HT1080 (cell line): ENCODE results near the gene CCDC24. TPM values are rescaled to one million over a fixed set of nuclear protein-coding genes. Genes with fewer than 3 reads are reported as not detected.
A peak's percentile ranks its signal among the peaks of the same experiment; 100 is the strongest.

Experiments used
- DNase-seq: peaks from one replicate; pipeline ENCODE4 v3.0.0-alpha.2; 2015; ENCODE audit warnings: low read depth
- total RNA-seq: library from RNA; depleted of rRNA; stranded (reverse); fragments of >200 nt; shearing (Covaris generic); gene quantifications from 2 replicates; pipeline ENCODE4 v1.2.3, GENCODE V29; 2014

CCDC24 gene
- total RNA-seq, 1 experiment from 2014 or later, result 9.6 TPM

DNA sequence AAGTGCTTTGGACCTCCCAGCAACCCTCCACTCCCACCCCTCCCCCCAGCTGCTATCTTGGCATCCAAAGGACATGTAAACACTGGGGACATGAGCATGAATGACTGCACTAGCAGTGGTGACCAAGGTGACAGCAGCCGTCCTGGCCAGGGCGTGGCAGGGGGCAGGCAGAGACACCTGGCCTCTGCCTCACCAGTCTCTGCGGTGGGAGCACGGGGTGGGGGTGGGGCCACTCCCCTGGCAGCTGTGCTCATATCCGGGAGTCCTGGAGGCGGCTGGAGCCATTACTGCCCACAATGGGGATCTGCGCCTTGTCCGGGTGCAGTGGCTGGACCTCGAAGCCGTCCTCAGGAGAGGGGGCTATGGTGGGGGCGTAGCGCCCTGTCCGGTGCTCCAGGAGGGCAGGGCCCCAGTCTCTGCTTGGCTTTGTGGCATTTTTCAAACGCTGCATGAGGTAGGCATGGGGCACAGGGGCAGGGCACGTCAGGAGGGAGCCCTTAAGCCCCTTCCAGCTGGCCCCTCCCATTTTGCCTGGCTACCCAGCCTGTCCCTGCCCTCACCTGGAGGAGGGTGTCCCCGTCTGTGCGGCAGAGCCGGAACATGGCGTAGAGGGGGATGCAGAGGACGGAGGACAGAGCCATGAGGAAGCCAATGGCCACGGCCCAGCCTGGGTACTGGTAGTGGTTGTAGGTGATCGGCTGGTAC is 6.0 kb downstream of the CCDC24 start:
- no peak for DNase-seq

DNA sequence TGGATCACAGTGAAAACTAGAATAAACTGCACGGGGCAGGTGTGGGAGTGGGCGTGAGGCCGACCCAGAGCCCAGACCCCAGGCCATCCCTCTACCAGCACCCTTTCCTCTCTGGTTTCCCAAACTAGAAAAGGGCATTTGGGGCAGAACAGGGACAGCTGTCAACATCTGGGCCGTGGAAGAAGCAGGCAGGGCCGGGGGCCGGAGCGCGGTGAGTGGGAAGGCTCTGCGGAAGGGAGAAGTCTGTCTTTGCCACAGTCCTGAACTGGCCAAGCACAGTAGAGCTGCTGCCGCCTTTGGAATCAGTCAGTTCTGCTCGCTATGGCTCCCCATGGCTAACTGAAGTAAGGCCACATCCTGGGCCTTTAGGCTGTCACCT is 6.6 kb downstream of the CCDC24 start:
- no peak for DNase-seq

DNA sequence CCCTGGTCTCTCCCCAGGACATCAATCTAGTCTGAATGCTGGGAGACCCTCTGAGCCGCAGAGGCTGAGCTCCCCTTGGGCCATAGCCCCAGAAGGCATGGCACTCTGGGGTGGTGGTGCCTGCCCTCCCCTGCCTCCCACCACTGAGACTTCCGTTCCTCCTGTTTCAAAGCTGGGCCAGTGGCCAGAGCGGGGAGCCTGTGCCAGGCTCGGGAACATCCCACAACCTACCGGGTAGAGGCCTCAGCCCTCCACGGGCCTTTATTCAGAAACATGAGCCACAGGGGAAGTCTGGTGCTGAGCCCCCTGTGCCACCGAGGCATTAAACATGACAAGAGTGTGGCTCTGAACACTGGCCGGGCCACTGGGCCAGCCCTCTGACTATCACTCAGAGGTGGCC is 8.1 kb downstream of the CCDC24 start:
- DNase-seq, result no peak

DNA sequence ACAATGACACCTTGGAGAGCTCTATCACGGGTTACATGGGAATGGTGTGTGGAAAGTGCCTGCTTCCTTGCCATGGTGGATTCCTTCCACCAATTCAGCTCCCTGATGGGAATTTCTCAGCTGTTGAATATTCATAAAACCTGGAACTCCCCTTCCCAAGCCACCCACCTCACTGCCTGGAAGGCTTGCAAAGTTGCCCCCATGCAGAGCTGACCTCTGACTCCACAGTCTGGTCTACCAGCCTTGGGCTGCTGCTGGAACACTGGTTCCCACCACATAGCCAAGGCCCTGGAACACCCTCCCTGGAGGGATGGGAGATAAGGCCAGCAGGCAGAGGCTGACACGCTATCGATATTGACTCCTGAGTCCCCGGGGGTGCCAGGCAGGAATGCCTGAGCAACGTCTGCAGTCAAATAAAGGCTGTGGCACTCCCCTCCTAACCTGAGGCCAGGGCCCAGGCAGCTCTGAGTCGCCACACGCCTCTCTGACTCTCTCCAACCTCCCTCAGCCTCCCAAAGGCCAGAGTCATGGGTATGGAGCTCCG is 8.8 kb downstream of the CCDC24 start:
- no peak for DNase-seq

DNA sequence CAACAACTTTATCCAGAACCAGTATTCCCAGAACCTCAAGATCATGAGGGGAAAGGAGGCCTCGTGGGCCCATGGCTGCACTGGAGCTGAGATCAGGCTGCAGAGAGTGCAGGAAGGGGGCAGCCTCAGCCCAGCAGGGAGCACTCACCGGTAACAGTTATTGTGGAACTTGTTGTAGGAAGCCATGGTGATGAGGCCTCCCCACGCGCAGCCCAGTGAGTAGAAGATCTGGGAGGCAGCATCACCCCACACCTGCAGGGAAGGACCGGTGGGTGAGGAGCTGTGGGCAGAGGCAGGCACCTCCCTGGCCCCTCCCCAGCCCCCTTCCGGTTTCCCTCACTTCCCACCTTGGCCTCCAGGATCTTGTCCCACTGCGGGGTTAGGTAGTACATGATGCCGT is 10.8 kb downstream of the CCDC24 start:
- no peak for DNase-seq

DNA sequence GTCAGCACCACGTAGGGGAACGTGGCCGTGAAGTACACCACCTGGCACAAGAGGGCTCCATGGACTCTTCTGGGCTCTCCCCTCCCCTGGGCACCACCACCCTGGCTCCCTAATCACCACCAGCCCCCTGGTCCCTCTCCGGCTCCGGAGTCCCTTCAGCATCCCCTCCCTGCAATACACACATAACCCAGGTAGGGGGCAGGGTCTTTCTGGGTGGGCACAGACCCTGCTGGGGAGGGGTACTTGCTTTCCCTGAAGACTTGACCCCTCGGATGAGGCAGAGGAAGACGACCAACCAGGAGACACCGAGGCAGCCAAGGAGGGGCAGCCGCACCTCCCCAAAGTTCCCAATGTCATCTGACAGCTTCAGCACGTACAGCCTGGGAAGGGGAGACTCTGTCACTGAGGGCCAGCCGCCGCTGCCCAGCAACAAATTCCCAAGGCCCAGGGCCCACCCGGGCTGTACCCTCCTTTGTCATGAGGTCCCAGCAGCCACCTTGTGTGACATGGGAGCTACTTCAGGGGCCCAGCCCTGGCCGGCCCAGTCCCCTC is 11.3 kb downstream of the CCDC24 start:
- DNase-seq, result no peak

DNA sequence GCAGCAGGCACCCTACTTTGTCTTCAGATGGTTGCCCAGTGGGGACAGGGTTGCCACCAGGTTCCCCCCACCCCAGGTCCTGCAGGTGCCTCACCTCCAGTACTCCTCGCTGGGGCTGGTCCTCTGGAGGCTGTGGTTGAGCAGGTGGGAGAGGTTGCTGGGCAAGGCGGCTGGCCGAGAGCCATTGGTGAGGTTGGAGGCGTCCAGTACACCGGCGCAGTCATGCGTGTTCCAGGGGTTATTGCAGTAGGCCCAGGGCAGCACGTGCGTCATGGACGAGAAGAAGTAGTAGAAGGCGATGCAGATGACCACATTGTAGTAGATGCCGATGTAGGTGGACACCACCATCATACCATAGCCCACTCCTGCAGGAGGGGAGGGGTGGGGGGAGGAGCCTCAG is 16.9 kb downstream of the CCDC24 start:
- no peak for DNase-seq

DNA sequence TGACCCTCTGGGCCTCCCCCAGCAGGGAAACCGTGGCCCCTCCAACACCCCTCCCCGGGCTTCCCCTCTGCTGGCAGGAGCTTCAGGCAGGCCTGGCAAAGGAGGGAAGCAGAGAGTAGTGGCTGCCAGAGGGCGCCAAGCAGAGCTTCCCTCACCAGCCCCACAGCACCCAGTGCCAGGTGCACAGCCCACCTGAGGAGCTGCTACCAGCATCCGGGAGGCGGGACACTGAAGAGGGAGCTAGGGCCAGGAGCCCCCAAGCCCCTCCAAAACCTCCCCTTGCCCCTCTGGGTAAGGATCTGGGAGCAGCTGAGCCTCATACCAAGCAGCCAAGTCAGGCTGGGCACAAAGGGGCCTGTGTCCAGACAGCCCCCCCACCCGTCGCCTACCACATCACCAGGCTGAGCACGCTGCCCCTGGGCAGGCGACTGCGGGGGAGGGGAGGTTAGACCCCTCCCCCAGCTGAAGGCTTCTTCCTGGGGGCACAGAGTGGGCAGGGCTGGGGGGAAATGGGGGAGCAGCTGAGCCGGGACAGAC is 19.6 kb downstream of the CCDC24 start:
- no peak for DNase-seq

DNA sequence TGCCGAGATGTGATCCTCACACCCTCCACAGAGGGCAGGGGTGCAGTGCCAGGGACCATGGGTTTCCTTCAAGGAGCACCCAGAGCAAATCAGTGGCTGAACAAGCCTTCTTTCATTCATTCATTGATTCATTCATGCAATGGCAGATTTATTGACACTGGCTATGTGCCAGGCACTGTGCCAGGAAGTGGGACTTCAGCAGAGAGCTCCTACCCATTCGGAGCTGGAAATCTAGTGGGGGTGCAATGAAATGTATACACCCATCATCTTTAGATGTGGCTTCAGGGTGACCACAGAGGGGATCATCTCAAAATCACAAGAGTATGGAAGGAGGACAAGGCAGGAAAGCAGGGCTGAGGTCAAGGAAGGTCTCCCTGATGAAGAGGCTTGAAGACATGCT is 21.0 kb downstream of the CCDC24 start:
- peak; percentile 53 for DNase-seq

DNA sequence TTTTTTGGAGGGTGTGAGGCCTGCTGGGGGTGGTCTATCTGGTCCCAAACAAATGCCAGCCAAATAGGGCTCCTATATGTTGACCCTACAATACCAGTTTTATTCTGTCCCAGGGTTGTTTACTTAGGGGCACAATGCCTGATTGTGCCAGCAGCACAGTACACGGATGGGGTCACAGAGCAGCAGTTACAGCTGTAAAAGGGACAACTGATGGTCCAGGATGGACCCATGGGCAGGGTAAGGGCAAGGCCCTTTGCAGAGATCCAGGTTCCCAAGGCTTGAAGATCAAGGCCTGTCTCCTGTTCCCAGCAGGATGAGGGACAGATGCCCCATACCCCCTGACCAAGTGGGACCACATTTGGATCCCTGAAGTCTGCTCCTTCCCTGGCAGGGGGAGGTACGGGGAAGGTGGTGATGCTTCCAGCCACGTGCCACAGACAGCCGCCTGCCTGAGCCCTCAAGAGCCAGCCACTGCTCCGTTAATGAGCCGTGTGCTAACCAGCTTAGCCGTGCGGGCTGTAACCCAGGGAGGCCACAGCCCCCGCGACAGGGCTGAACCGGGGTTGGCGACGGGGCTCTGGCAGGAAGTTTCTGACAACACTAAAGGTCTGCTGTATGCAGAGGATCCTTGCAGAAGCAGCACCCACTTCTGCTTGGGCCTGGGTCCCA is 21.7 kb downstream of the CCDC24 start:
- no peak for DNase-seq

DNA sequence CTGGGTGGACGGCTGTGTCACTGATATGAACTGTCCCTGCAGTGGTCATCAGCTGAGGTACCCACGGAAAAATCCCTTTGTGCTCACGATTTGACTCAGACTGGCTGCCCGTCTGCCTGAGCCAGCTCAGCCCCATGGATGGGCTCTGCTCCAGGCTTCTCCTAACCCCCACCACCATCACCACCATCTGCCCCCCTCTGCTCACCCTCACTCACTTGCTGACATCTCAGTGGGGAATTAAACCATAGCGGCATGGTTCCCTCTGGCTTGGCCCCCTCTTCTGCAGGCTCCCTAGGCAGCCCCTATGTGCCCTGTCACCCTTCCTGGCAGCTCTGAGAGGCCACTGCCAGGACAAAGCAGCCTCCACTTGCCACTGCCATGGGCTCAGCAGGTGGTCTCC is 22.6 kb downstream of the CCDC24 start:
- no peak for DNase-seq

DNA sequence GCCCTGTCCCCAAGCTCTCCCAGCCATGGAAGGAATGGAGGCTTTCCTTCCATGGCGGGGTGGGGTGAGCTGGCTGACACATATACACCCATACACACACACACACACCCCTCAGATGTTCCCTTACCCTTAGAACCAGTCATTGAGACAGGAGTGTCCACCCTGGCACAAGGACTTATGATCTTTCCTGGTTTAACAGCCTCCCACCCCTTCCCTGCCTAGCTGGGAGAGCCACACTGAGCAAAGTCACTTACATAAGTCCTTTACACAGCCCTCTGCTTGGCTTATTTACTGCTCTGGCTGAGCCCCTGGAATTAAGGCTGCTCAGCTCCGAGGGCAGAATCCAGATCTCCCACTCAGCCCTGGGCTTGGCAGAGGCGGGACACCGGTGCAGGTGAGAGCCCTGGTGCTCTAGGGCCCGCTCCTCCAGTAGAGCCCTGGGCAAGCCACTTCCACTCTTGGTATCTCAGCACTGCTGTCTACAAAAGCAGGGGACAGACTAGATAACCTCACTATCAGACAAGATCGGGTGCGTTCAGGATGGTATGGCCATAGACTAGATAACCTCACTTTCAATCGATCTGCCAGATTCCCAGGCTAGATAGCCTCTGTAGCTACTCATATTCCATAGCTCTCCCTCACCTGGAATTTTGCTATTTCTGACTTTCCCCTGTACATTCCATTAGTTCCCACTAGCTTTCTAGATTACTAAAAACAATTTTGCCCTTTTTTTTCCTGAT is 23.1 kb downstream of the CCDC24 start:
- DNase-seq, result no peak

DNA sequence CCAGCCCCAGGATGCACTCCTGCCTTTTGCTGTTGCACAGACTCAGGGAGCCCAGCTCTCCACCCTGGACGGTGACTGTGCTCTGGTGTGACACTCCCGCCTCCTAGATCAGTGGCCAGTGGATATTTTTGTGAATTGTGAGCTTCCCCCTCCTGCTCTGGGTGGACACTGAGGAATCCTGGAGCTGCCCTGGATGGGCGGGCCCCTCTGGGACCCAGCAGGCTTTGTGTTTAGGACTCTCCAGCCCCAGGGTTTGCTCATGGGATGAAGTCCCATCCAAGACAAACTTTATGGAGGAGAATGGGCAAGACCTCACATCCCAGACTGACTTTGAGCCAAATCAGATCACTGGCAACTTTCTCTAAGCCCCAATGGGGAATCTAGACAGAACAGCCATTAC is 23.8 kb downstream of the CCDC24 start:
- DNase-seq, result no peak

DNA sequence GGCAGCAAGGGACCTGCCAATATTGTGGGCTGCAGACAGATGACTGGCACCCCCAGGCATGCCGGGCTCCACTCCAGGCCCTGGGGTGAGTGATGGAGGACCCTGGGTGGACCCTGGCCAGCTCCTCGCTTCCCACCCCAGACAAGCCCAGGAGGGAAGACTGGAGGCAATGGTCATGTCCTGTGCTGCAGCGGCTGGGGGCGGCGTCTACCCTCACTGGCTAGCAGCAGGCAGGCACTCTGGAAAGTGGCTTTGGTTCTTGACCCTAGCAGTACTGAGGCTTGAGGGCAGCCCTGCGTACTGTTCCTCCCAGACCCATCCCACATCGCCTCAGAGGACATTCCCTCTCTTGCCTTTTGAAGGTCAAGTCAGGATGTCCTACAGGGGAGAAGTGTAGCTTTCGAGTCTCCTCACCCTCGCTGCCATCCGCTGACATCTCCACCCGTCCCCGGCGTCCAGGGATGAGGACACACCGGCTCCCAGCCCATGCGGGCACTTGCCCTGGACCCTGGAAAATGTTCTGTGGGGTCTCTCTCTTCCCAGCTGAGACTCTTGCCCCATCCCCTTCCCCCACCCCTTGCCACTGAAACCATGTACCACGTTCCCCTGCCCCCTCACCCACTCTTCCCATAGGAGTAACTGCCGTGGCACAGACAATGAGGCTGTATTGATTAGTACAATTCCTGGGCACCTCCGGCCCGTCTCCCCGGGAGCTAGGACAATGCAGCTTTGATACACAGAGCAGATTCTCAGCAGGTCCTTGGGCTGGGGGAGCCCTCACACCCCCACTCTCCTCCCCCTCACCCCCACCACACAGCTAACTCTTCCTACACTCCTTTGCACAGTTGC is 24.9 kb downstream of the CCDC24 start:
- DNase-seq, result no peak

DNA sequence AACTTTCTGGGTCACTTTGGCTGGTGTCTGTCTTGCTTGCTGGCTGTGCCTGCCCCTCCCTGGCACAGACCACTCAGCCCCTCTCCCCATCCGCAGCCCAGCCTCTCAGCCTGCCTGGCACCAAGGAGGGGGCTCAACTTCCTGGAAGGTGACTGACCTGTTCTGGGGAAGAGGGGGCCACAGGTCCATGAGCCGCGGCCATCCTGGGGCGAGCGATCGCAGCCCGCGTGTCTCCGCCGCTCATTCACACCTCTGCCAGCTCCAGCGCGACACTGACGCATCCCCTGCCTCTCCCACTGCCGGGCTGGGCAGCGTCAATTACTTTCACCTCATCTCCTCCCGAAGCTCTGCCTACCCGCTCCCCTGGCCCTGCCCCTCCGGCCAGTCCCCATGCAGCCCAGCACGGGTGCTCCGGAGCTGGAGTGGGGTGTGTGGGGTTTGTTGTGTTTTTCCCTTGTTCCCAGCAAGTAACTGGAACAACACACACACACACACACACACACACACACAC is 25.5 kb downstream of the CCDC24 start:
- no peak for DNase-seq

DNA sequence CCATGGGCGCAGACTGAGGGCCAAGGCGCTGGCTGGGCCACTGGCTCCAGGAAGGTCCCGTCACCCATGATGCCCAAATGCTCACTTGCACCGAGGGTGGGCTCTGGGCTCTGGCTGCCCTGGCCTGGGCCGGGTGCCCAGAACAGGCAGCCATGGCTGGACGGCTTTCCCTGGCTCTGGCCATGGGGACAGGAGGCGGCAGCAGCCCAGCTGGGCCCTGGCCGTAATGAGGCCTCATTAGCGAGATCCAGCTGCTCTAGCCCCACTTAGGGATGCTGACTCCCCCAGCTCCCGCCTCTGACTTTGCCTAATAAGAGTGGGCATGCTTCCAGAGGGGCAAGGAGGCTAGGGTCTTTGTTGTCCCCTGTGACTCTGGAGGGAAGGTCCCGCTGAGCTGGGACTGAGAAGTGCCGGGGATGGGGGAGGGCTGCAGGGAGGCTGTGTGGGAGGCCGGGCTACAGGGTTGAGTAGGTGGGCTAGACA is 28.1 kb downstream of the CCDC24 start:
- no peak for DNase-seq

DNA sequence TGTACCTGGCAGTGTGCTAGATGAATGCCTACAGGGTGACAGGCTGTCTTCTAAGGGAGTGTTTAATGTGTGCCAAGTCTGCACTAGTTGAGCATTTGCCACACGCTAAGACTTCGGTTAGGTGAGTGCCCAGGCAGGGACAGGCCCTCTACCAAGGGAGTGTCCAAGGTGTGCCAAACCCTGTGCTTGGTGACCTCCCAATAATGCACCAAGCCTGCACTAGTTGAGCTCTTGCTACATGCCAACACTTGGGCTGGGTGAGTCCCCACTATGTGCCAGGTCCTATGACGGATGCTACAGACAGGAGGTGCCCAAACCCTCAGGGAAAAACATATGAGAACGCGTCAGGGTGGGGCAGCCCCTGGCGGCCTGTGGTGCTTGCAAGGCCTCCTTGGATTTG is 29.1 kb downstream of the CCDC24 start:
- no peak for DNase-seq

DNA sequence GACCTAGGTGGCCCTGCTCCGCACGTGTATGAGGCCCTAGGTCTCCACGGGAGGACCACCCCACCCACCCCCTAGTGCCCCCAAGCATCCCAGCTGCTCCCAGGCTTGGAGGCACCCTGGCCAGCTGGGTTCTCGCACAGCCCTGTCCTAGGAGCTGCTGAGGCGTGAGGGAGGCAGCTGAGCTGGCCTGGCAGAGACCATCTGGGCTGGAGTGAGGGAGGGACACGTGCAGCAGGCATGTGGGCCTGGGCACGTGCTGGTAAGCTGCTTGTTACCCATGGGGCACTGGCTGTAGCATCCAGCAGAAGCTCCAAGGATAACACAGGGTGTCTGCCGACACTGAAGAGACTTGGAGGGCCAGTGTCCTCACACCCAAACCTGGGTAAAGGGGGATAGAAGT is 29.8 kb downstream of the CCDC24 start:
- DNase-seq, result no peak

DNA sequence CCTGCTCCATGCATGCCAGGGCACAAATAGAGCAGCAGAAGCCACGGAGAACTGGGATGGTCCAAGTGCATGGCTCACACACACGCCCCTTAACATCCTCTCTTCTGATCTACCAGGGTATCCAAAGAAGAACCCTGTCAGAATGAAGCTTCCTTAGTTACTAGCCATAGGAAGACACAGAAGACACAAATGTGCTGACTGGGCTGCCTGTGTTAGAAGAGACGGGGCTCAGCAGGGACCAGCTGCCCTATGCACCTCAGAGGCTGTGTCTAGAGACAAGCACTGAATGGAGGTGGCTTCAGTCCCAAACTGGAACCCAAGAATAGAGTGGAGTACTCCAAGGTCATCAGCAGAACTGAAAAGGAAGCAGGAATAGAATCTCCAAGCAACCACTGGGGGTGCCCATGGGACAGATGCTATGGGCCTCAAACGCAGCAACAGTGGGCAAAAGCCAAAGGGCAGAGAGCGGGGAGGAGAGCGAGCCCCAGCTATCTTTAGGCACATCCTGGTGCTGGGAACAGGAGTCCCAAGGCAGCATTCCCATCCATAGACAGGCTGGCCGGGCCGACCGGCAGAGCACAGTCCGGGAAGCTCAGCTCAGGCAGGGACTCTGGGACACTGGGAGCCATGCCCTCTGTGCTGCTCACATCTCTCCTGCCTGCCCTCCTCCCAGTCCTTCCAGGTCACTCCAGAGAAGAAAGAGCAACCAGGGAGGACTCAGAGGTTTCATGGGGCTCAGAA is 30.4 kb downstream of the CCDC24 start:
- no peak for DNase-seq
